Measurements from ENCODE around the gene LIMA1.
"Not testable (repeated sequence)": the region's sequence is repeated elsewhere in the genome, so short reads cannot be mapped to it uniquely, and the experiment has no call there.

The LIMA1 gene

DNA sequence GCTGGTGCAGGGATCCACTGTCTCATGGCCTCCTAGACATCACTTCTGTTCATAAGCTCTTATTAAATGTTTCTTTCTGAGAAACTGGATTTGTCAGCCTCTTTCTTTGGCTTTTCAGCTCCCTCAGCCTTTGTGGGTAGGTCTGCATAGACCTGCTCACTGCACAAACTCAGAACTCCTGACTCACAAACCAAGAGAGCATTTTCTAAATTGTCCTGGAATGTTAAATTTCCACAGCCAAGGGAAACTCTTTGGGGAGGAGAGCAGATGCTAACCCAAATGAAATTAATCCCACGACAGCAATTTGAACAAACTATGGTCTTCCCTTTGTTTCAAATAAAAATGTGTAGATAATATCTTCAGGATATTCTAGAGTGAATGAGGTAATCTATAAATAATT is 96.6 kb downstream of the LIMA1 start:
- DNase-seq (ENCODE audit: low read depth): no peak

DNA sequence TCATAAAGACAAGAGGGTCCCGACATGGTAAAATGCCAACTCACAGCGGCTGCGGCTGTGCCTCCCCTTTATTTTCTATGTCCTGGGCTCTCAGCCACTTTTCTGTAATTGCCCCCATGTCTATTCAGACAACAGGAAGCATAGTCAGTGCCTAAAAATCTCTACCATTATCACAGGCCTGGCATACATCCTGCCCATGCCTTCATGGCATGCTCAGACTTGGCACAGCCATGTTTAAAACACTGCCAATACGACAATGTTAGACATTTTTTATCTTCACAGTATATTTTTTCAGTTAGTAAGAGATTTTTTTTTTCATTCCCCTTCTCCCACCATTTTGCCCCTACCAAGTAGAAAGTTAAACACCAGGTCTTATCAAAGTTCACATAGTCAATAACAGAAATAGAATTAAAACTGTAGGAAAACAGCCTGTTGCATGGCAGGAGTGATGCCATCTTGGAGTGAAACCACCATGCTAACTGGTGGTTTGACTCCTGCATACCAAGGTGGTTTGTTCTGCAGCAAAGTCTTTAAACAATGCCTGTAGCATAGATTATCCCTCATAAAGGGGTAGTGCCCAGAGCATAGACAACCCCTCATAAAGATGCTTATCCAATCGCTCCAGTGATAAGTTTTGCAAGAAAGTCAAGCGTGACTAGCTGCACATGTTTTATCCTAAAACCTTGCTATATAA is 97.2 kb downstream of the LIMA1 start:
- DNase-seq (ENCODE audit: low read depth): no peak

DNA sequence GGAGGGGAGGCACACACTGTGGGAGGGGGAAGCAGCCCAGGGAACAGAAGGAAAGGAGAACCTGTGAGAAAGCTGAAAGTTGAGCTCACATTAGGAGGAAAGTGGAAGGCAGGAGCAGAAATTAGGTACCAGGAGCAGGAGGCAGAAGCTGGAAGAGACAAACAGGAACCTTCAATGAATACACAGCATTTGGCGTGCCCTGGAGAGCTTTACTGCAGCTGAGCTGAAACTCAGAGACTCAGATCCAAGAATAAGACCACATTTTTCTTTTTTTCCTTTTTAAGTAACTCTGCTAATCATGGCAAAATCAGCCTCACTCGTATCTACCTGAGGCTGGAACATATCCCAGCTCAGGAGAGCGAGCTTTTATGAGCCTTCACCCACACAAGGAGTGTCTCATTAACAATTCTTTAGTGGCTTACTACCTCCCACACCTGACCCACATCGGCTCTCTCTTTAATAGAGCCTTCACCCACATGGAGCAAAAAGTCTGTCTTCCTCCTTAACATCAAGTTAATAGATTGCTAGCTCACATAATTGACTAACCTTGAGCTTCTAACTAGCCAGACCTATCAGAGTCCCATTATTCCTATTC is 97.9 kb downstream of the LIMA1 start:
- no peak for DNase-seq (ENCODE audit: low read depth)

DNA sequence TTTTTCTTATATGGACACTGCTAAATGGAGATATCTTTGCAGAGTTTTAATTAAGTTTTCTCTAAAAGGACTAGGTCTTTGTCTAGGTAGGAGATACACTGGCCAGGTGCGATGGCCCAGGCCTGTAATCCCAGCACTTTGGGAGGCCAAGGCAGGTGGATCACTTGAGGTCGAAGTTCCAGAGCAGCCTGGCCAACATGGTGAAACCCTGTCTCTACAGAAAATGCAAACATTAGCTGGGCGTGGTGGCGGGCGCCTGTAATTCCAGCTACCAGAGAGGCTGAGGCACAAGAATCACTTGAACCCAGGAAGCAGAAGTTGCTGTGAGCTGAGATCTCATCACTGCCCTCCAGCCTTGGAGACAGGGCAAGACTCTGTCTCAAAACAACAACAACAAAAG is 99.1 kb downstream of the LIMA1 start:
- no peak for DNase-seq (ENCODE audit: low read depth)

DNA sequence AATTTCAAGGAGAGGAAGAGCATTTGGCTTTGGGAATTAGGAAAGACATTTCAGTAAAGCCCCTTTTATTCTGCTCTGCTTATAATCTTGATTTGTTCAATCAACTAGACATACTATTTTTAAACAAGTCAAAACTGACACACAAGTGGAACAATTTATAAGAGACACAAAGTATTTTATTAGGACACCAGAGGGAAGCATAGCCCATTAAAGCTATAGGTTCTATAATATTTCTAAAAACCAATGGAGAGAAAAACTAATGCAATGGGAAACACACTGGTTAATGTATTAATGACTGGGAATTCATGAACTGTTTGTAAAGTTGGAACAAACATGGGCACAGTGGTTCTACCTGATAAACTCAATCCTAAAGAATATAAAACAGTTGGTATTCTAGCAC is 100.9 kb downstream of the LIMA1 start:
- no peak for DNase-seq (ENCODE audit: low read depth)

DNA sequence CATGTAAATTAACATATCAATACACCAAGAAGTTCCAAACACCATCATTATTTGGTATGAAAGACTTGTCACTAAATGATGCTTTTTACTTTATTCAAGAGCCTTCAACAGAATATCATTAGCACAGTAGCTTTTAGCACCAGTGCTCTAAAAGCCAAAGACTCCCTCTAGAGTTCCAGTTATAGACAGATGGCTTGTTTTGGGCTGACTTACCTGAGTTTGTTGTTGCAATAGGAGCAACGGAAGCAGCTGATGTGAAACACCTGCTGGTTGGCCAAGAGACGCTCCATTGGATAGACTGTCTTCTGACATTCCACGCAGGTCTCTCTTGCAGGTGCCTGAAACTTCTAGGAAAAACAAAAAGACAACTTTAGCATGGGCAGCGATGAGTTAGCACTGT is 101.6 kb downstream of the LIMA1 start:
- no peak for DNase-seq (ENCODE audit: low read depth)

DNA sequence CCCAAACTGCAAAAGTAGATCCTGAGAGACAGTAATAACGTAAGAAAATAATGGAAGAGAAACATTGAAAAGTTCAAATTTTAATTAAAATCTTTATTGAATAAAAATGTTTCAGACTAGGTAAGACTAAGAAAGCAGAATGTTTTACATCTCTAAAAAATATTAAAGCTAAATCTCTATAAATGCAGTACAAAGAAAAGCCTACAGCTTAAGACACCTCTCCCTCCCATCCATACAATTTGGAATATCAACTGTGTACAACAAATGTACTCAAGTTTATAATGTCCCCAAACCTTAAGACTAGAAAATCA is 107.6 kb downstream of the LIMA1 start:
- DNase-seq (ENCODE audit: low read depth): no peak

DNA sequence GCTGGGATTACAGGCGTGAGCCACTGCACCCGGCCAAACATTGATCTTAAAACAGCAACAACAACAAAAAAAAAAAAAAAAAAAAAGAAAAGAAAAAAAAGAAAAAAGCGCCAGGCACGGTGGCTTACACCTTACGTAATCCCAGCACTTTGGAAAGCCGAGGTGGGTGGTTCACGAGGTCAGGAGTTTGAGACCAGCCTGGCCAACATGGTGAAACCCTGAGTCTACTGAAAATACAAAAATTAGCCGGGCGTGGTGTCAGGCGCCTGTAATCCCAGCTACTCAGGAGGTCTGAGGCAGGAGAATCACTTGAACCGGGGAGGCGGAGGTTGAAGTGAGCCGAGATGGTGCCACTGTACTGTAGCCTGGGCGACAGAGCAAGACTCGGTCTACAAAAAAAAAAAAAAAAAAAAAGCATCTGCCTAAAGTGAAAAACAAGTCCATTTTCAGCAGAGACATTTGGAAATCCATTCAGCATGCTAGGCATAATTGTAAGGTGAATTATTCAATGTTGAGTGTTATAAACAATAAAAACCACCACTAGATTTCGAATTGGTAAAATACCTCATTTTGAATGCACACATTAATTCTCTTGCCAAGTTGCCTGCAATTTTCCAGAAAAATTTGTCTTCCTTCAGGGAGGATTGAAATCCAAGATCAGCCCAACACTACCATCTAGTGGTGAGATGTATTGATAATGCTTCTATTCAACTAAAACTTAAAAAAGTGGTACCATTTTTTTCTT is 108.2 kb downstream of the LIMA1 start:
- no peak for DNase-seq (ENCODE audit: low read depth)

DNA sequence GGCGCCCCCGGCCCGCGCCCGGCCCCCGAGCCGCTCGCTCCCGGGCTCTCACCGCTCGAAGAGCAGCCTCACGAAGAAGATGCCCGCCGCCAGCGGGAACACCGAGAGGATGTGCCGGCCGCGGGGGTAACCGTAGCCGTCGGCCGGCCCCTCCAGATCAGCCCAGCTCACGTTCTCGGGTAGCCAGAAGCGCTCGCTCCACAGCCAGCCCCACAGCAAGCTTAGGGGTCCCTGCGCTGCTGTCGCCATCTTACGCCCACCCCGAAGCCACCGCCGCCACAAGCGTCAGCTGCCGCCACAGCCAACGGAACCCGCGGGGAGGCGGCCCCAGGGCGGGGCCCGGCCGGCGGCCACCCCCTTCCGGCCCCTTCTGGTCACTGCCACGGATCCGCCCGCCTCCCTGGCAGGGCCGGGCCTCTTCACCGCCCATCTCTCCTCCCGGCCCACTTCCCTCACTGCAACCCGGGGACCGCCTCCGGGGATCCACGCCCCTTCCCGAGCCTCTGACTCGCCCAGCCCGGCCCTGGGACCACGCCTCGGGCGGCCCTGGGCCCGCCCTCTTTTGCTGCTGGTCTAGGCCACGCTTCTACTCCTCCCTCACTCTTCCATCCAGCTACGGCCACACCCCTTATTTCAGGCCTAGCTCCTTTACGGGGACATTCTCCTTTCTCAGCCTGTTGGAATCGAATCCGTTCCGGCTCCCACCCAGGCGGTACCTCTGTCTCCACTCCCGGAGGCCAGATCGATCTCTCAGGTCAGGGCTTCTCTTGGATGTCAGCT is 116.1 kb downstream of the LIMA1 start, which contains the start of gene CERS5:
Gene CERS5 (minus strand): TSS at position 321 of the 780 bp plus-strand sequence. CDS start 72 bp downstream, at position 249.
- DNase-seq (ENCODE audit: low read depth): peak; percentile 97

DNA sequence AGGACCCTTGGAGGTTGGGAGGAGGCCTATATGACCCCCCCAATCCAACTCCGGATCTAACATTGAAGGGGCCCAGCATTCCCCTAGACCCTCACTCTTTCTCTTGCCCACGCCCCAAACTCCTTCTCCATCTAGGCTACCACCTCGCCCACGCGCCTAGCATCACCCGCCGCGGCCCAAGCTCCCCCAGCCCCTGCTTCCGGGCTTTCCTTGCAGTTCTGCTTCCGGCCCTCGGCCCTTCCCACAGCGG is 116.6 kb downstream of the LIMA1 start:
- DNase-seq (ENCODE audit: low read depth): peak; percentile 41

DNA sequence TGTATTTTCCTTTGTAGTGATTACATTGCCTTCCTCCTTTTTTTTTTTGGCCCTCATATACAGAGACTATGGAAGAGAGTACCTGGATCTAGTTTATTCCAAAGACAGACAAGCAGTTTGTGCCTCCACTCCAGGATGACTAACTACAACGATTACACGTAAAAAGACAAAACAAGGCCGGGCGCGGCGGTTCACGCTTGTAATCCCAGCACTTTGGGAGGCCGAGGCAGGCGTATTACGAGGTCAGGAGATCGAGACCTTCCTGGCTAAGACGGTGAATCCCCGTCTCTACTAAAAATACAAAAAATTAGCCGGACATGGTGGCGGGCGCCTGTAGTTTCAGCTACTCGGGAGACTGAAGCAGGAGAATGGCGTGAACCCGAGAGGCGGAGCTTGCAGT is 118.4 kb downstream of the LIMA1 start:
- DNase-seq (ENCODE audit: low read depth): no peak

DNA sequence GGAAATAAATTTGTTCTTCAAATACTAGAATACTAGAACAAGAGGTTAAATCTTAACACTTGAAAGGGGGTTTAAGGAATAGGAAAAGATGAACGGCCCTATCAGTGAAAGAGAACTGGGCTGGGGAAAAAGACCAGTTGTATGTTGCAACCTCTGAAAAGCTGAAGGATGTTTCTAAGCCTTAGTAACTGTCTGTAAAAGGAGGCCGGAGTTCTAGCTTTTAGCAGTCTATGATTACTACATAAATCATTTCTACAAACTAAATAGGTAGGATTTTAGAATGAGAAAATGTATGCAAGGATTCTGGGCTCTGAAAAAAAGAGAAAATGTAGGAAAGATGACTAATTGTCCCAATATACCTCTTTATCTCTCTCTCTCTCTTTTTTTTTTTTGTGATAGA is 121.1 kb downstream of the LIMA1 start:
- DNase-seq (ENCODE audit: low read depth): no peak

DNA sequence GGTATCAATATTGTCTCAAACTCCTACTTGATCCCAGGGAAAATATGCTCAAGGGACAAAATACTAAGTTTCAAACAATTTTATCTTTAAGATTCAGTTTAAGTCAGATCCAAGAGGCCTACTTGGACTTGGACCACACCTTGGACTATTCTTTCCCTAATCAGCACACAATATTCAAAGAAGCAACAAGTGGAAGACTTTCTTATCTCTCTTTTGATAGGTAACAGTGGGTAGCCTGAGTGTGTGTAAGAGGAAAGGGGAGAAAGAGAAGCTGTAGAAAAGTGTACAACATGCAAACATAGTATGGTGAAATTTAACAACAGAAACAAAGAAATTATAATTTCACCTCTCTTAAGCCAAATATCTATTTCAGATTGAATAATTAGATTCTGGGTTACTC is 122.7 kb downstream of the LIMA1 start:
- DNase-seq (ENCODE audit: low read depth): no peak

DNA sequence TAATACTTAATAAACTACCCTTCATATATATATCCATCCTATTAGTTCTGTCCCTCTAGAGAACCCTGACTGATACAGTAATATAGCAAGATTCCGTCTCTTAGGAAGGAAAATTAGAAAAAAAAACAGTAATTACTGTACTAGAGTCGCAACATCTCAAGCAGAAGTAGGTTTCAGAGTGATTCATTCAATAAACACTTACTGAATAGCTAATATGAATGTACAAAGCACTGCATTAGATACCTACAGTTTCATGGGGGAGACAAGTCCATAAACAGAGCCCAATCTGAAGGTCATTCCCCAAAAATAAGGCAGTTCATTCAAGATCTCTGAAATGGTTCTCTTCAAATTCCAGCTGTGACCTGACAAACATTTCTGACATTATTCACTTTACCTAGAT is 126.1 kb downstream of the LIMA1 start:
- DNase-seq (ENCODE audit: low read depth): no peak

DNA sequence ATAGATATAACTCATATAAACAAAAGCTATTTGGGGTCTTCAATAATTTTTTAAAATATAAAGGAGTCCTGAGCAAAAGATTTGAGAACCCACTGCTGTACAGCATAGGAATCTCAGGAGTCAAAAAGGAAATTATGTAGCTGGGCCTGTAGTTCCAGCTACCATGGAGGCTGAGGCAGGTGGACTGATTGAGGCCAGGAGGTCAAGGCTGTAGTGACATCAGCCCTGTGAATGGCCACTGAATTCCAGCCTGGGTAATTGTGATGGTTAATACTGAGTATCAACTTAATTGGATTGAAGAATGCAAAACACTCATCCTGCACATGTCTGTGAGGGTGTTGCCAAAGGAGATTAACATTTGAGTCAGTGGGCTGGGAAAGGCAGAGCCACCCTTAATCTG is 126.7 kb downstream of the LIMA1 start:
- no peak for DNase-seq (ENCODE audit: low read depth)

DNA sequence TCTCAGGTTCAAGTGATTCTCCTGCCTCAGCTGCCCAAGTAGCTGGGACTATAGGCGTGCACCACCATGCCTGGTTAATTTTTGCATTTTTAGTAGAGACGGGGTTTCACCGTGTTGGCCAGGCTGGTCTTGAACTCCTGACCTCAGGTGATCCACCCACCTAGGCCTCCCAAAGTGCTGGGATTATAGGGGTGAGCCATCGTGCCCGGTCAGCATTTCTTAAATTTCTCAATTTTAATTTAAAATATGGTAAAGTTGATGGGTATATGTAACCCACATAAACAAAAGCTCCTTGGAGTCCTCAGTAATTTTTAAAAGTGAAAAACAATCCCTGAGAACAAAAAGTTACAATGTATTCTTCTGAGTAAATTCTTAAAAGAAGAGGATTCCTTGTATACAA is 128.4 kb downstream of the LIMA1 start:
- DNase-seq (ENCODE audit: low read depth): not testable (repeated sequence)

DNA sequence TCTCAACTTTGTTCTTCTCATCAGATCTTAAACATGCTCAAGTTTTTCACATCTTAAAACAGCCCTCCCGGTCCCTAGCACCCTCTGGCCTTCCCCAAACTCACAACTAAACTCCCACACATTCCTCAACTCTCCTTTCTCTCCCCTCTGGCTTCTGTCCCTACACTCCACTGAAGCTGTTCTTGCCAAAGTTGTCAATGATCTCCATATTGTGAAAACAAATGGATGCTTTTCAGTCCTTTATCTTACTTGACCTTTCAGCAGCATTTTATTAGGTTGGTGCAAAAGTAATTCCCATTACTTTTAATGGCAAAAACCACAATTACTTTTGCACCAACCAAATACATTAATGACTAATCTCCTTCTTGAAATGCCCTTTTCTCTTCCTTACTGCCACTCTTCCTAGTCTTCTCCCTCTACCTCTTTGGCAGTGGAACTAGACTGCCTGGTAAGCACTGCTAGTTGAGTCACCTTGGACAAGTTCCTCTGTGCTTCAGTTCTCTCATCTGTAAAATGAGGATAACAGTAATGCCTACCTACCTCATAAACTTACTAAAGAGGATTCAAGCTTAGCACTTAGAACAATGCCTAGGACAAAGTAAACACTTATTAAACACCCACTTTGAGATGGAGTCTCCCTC is 132.2 kb downstream of the LIMA1 start:
- no peak for DNase-seq (ENCODE audit: low read depth)

DNA sequence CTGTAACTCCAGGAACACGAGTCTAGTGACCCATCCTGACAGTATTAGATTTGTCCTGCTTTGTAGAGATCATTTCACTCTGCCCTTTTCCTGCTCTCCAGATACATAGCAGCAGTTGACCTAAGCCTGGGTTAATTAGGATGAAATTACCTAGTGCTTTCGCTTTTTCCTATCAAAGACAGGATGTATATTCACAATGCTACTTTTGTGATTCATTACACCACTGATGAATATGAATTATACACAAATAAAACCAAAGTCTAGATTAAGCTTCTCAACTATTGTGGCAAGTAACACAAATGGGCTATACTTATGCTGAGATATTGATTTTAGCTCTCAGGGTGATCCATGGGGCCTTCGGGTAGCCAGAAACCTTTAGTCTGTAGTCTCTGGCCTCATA is 134.0 kb downstream of the LIMA1 start:
- no peak for DNase-seq (ENCODE audit: low read depth)

DNA sequence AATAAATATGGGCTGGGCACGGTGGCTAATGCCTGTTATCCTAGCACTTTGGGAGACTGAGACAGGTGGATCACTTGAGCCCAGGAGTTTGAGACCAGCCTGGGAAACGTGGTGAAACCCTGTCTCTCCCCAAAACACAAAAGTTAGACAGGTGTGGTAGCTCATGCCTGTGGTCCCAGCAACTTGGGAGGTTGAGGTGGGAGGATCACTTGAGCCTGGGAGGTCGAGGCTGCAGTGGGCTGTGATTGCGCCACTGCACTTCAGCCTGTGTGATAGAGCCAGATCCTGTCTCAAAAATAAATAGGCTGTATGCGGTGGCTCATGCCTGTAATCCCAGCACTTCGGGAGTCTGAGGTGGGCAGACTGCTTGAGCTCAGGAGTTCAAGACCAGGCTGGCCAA is 135.3 kb downstream of the LIMA1 start:
- DNase-seq (ENCODE audit: low read depth): not testable (repeated sequence)

DNA sequence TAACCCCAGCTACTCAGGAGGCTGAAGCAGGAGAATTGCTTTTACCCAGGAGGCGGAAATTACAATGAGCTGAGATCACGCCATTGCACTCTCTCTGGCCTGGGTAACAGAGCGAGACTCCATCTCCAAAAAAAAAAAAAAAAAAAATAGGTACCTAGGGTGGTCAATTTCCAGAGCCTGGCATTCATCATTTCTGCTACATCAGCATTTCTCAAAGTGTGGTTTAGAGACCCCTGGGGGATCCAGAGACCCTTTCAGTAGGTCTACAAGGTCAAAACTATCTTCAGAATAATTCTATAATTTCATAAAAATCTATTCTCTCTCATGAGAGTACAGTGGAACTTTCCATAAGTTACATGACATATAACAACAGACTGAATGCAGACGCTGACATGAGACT is 136.0 kb downstream of the LIMA1 start:
- no peak for DNase-seq (ENCODE audit: low read depth)

DNA sequence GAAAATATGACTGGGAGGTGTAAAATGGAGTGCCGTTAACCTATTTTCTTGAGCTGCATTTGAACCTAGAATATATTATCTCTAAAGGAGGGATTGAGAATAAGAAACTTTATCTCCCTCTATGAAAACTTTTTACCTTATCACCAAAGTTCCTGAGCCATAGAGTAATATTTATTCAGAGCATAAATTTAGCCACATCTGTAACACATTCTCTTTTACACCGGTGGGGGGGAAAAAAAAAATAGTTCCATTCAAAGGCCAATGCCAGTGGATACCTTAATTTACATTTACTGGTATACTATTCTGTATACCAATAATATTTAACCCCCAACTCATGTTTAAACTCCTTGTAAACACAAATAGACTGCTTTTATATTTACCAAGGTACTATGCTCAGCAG is 137.9 kb downstream of the LIMA1 start:
- DNase-seq (ENCODE audit: low read depth): no peak

DNA sequence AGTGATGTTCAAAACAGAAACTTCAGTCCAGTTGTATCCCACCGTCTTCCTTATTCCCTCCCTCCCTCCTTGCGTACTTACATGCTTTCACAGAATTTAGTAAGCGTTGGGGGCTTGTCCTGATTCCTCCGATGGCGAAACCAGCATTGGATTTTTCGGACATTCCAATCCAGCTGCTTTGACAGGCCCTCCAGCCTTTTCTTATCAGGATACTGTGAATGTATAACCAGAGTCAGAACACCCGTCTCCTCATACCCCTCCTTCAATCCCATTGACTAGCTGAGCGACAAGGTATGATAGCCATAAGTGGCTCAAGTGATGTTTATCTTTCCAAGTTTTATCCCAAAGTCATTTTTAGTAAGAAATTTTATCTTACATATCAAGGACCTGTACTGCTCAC is 140.3 kb downstream of the LIMA1 start:
- no peak for DNase-seq (ENCODE audit: low read depth)

Data from activated T-helper 9 cell treated with anti-CD3 and anti-CD28 coated beads, Interleukin-2, amount 50 U/mL, for 16 hours (primary cell).